DOHH2 (cell line): ENCODE results near the gene ETV5.

Experiments used
- EZH2phosphoT487 ChIP-seq: fragments of 200-600 bp; sonication (generic); IDR thresholded peaks from 2 replicates; pipeline ENCODE4 v1.6.1; 2017; ENCODE audit warnings: borderline replicate concordance, mild to moderate bottlenecking, antibody characterized with exemption, low read length, moderate library complexity, mixed read lengths
- TF ChIP-seq, protein P1 (sequence below): fragments of 200-600 bp; sonication (generic); IDR thresholded peaks from one replicate; pipeline ENCODE4 v1.5.1; 2014; ENCODE audit warnings: antibody characterized with exemption, mild to moderate bottlenecking, low read depth, low read length; ENCODE audit not compliant: poor library complexity, severe bottlenecking

DNA sequence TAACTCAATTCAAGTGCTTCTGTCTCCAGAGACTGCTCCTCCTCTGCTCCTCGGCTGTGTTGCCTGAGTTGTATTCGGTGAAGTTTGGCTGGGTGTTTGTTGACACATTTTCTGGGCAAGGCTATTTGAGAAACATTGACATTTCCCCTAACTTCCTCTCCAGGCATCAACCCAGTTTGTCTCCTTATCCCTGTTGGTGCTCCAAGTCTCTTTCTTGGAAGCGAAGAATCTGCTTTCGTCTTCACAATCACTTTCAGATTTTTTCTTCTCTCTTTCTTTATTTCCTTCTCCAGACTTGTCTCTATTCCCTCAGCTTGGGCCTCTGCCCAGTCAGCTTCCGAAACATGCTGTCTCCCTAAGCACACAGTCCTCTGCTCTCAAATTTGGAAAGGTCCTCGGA, 84.7 kb downstream of the ETV5 start:
- TF ChIP-seq, protein P1, sequence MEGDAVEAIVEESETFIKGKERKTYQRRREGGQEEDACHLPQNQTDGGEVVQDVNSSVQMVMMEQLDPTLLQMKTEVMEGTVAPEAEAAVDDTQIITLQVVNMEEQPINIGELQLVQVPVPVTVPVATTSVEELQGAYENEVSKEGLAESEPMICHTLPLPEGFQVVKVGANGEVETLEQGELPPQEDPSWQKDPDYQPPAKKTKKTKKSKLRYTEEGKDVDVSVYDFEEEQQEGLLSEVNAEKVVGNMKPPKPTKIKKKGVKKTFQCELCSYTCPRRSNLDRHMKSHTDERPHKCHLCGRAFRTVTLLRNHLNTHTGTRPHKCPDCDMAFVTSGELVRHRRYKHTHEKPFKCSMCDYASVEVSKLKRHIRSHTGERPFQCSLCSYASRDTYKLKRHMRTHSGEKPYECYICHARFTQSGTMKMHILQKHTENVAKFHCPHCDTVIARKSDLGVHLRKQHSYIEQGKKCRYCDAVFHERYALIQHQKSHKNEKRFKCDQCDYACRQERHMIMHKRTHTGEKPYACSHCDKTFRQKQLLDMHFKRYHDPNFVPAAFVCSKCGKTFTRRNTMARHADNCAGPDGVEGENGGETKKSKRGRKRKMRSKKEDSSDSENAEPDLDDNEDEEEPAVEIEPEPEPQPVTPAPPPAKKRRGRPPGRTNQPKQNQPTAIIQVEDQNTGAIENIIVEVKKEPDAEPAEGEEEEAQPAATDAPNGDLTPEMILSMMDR, result no peak
- TF ChIP-seq EZH2phosphoT487, result no peak
